Measurements from ENCODE around the gene TRAPPC12. TPM values are rescaled to one million over a fixed set of nuclear protein-coding genes. Genes with fewer than 3 reads are reported as not detected.

TRAPPC12 gene
- total RNA-seq, 3 donors from 2014 or later: 76.9 to 102 (median 97.8) TPM

DNA sequence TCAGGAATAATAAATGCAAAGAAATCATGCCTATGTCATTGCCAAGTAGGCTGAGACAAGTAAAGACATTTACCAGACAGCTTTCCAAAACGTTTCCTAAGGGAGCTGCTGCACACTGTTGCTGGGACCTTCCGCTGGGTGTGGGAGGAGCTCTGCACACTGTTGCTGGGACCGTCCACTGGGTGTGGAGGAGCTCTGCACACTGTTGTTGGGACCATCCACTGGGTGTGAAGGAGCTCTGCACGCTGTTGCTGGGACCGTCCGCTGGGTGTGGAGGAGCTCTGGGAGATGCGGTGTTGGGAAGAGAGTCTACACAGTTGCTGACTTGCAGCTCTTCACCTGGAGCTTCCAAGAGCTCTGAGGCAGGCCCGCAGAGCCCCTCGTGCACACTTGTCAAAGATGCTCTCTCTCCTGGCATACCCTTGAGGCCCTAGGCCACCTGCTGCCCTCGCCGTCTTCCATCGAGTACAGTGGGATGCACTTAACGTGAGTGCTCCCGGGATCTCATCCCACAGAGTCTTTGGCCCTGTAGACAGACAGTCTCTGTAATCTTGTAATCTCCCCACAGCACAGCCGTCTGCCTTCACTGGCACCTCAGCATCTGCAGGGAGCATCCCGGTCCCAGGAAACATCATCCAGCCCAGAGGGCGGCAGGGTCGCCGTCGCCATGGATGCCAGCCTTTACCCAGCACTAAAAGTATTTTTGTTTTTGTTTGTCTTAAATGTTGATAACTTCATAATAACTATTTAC lies 51.4 kb downstream of the TRAPPC12 start:
- intact Hi-C loops (cut with DNase I, micrococcal nuclease): no loop called here

DNA sequence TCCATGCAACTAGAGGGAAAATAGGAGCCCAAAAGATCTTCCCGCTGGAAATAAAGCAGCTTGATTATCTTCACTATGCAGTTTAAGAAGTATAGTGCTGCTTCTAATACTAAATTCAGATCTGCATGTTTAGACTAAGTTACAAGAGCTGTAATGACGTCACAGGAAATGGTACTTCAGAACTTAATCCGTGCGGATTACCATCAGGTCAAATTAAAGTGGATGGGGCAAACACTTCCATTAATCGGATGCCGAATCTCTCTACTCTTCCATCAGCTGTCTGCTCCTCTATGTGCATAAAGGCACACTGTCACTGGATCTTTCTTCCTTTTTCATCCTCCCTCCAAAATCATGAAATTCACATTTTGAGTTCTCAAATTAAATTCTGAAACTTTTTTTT lies 52.6 kb downstream of the TRAPPC12 start:
- H3K4me1 ChIP-seq (ENCODE audit: low read depth): no peaks in the 10 kb centered on the region
- H3K9me3 ChIP-seq: no peaks in the 10 kb centered on the region
- H3K4me3 ChIP-seq: no peak overlapping the region
- intact Hi-C loops (cut with DNase I, micrococcal nuclease): no loop called here
- no peak for ATAC-seq
- TF ChIP-seq, protein P1, sequence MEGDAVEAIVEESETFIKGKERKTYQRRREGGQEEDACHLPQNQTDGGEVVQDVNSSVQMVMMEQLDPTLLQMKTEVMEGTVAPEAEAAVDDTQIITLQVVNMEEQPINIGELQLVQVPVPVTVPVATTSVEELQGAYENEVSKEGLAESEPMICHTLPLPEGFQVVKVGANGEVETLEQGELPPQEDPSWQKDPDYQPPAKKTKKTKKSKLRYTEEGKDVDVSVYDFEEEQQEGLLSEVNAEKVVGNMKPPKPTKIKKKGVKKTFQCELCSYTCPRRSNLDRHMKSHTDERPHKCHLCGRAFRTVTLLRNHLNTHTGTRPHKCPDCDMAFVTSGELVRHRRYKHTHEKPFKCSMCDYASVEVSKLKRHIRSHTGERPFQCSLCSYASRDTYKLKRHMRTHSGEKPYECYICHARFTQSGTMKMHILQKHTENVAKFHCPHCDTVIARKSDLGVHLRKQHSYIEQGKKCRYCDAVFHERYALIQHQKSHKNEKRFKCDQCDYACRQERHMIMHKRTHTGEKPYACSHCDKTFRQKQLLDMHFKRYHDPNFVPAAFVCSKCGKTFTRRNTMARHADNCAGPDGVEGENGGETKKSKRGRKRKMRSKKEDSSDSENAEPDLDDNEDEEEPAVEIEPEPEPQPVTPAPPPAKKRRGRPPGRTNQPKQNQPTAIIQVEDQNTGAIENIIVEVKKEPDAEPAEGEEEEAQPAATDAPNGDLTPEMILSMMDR (IDR thresholded peaks at IDR 0.05): no peak
- DNase-seq: no peak
- no peaks in the 10 kb centered on the region for H3K36me3 ChIP-seq (ENCODE audit: low read depth)

More for the DNA sequence above, 51.4 kb downstream of the TRAPPC12 start:
- Histone ChIP-seq H3K36me3 (ENCODE audit: low read depth) (no peaks in the 10 kb centered on the region), H3K9me3 (no peaks in the 10 kb centered on the region), H3K4me1 (ENCODE audit: low read depth) (no peaks in the 10 kb centered on the region), H3K4me3 (no peak overlapping the region)
- TF ChIP-seq, protein P1 (IDR thresholded peaks at IDR 0.05): no peak
- ATAC-seq: no peak
- DNase-seq: no peak

- intact Hi-C loops (cut with DNase I, micrococcal nuclease): no loop called here
- H3K4me3 ChIP-seq: no peak overlapping the region
- DNase-seq (no peak), ATAC-seq (no peak)
- H3K9me3 ChIP-seq: no peaks in the 10 kb centered on the region
- no peaks in the 10 kb centered on the region for H3K4me1 ChIP-seq (ENCODE audit: low read depth)
- no peaks in the 10 kb centered on the region for H3K36me3 ChIP-seq (ENCODE audit: low read depth)
- TF ChIP-seq, protein P1 (IDR thresholded peaks at IDR 0.05): no peak
Observed at GRCh38 chr2:3432693-3433338, 53.3 kb downstream of the TRAPPC12 start.

DNA sequence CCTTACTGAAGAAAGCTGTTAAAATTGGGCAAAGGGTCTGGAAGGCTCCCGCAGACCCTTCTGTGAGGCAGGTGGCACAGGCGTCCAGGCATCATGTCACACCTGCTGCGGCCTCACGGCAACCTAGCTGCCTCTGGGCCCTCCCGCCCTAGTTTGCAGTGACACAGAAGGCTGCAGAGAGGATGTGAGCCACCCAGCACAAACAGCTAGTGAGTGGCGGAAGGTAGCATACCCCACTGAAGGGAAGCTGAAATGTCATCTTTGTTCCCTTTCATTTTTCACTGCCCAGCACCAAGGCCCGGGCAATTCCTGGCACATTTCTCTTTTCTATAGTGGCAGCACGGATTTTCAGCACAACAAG lies 53.8 kb downstream of the TRAPPC12 start:
- no peak for DNase-seq
- Histone ChIP-seq H3K36me3 (ENCODE audit: low read depth) (no peaks in the 10 kb centered on the region), H3K4me3 (no peak overlapping the region), H3K4me1 (ENCODE audit: low read depth) (no peaks in the 10 kb centered on the region), H3K9me3 (no peaks in the 10 kb centered on the region)
- intact Hi-C loops (cut with DNase I, micrococcal nuclease): no loop called here
- TF ChIP-seq, protein P1 (IDR thresholded peaks at IDR 0.05): no peak
- ATAC-seq: no peak

DNA sequence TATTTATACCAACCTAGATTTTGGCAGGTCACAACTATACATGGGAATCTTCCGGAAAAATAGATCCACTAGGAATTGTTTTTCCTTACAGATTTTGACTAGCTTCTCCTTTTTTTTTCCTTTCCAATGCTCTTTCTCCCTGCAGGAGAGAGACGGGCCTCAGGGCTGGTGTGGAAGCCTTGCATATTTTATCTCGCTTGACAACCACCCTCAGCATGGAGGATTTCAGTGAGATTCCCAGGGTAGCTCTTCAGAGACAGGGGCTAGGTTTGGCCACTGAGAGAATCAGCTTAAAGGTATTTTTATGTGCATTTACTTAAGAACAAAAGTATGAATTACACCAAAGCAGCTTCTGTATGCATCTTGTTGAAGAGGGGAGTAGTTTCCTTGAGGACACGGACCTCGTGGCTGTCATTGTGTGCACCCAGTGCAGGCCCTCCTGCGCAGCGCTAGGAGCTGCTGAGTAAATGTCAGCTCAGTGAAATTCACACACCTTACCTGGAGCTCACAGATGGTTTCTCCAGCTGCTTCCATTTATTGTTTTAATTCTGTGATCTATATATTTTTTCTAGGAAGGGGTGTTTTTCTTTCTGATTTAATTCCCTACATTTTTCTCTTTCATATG lies 54.4 kb downstream of the TRAPPC12 start:
- Histone ChIP-seq H3K9me3 (no peaks in the 10 kb centered on the region), H3K36me3 (ENCODE audit: low read depth) (no peaks in the 10 kb centered on the region), H3K4me3 (no peak overlapping the region), H3K4me1 (ENCODE audit: low read depth) (no peaks in the 10 kb centered on the region)
- ATAC-seq (no peak), DNase-seq (no peak)
- TF ChIP-seq, protein P1 (IDR thresholded peaks at IDR 0.05): no peak
- intact Hi-C loops (cut with DNase I, micrococcal nuclease): no loop called here

Measured in mucosa of descending colon (tissue), 3 donors.